ENCODE results near the gene DHX38.

The DHX38 gene

GRCh38 chr16:72122308-72122707 is 28.7 kb downstream of the DHX38 start:
- no peak overlapping the region for H3K4me3 ChIP-seq (ENCODE audit: low read depth, low read length)
- TF ChIP-seq CTCF (IDR thresholded peaks at IDR 0.05; ENCODE audit: control insufficient read depth, extremely low read depth, insufficient read depth): no peak

GRCh38 chr16:72122916-72123315 is 29.3 kb downstream of the DHX38 start:
- TF ChIP-seq CTCF (IDR thresholded peaks at IDR 0.05; ENCODE audit: control insufficient read depth, extremely low read depth, insufficient read depth): no peak
- no peak for DNase-seq (ENCODE audit: low read depth)
- H3K4me3 ChIP-seq (ENCODE audit: low read depth, low read length): no peak overlapping the region

More at GRCh38 chr16:72122308-72122707, 28.7 kb downstream of the DHX38 start:
- DNase-seq (ENCODE audit: low read depth): no peak

- H3K4me3 ChIP-seq (ENCODE audit: low read depth, low read length): no peak overlapping the region
- TF ChIP-seq CTCF (IDR thresholded peaks at IDR 0.05; ENCODE audit: control insufficient read depth, extremely low read depth, insufficient read depth): no peak
- DNase-seq (ENCODE audit: low read depth): no peak
Measured at GRCh38 chr16:72123426-72123825, 29.8 kb downstream of the DHX38 start.

- no peak for TF ChIP-seq CTCF (IDR thresholded peaks at IDR 0.05; ENCODE audit: control insufficient read depth, extremely low read depth, insufficient read depth)
- no peak overlapping the region for H3K4me3 ChIP-seq (ENCODE audit: low read depth, low read length)
- no peak for DNase-seq (ENCODE audit: low read depth)
Measured at GRCh38 chr16:72124148-72124547, 30.5 kb downstream of the DHX38 start.

GRCh38 chr16:72124761-72125634 is 31.4 kb downstream of the DHX38 start:
- peak; percentile 86 for TF ChIP-seq CTCF (IDR thresholded peaks at IDR 0.05; ENCODE audit: control insufficient read depth, extremely low read depth, insufficient read depth)
- no peak overlapping the region for H3K4me3 ChIP-seq (ENCODE audit: low read depth, low read length)
- DNase-seq (ENCODE audit: low read depth): peak; percentile 46

- no peak for DNase-seq (ENCODE audit: low read depth)
- TF ChIP-seq CTCF (IDR thresholded peaks at IDR 0.05; ENCODE audit: control insufficient read depth, extremely low read depth, insufficient read depth): no peak
Measured at GRCh38 chr16:72125635-72126428, 32.2 kb downstream of the DHX38 start.

More at GRCh38 chr16:72125635-72126428, 32.2 kb downstream of the DHX38 start:
- no peak overlapping the region for H3K4me3 ChIP-seq (ENCODE audit: low read depth, low read length)
